Activated T-cell treated with anti-CD3 and anti-CD28 coated beads for 4 hours (primary cell): Measurements from ENCODE around the gene LARGE1.

Experiments
- DNase-seq: peaks from one replicate; pipeline ENCODE4 v3.0.0-alpha.2; 2020

Gene LARGE1

GRCh38 chr22:33851821-33852384, 68.4 kb downstream of the LARGE1 start:
- DNase-seq: no peak

- DNase-seq: no peak
Measured at GRCh38 chr22:33851240-33851639, 69.0 kb downstream of the LARGE1 start.

- DNase-seq: no peak
Measured at GRCh38 chr22:33850724-33851123, 69.6 kb downstream of the LARGE1 start.

GRCh38 chr22:33850193-33850592, 70.1 kb downstream of the LARGE1 start:
- DNase-seq: no peak

DNA sequence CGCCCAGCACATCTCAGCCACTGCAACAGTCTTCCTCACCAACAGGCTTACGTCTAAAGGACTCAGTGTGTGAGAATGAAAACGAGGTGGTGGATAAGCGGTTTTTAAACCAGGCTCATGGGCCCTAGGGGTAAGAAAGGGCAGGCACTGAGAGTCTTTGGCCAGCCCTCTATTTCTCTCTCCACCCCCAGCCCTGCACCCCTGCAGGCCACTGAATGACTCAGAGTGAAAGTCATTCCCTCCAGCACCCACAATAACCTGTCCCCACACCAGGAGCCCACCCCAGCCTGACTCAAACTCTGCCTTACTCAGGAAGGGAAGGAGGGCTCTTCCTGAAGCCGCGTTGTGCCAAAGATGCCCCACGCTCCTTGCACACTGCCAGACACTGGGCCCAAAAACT, 72.0 kb downstream of the LARGE1 start:
- no peak for DNase-seq

DNA sequence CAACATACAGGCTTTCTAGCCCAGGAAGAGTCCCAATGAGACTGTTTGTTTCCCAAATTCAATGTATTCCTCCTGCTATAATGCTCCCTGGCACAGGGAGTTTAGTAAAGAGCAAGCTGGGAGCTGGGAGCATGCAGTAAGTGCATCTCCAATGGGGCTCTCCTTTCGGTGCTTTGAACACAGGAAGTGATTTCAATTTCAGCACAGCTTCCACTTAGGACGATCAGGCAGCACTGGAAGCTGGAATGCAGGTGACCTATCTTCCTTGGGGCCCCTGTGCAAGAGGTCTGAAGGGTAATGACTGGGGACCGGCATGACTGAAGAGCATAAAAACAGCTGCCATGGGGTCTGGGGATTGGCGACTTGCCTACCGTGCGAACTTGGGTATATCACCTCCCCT, 76.0 kb downstream of the LARGE1 start:
- no peak for DNase-seq

GRCh38 chr22:33842421-33843094, 77.7 kb downstream of the LARGE1 start:
- no peak for DNase-seq

GRCh38 chr22:33842006-33842354, 78.3 kb downstream of the LARGE1 start:
- DNase-seq: no peak

DNA sequence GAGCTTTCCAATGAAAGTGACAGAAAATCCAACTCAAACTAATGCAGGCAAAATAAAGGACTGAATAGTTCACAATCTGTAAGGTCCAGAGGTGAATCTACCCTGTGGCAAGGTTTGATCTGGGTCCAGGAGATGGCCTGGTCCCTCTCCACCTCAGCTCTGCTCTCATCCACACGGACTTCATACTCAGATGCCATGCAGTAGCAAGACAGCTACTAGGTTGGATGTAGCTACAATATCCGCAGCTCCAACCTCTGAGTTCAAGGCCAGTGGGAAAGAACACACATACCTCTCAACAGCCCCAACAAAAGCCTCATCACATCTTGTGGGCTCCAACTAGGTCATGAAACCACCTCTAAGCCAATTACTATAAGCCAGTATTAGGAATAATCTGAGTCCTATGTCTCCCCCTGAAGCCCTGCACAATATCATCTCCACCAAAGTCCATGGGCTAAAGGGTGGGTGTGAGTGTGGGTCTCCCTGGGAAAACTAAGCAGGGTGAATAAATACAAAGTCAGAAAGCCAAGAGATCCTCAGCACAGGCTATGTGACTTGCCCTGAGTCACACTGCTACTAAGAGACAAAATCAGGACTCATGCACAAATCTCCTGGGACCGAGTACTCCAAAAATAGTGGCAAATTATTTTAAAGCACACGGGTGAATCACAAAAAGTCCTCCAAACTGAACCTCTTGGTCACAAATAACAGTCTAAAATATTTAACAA, 78.8 kb downstream of the LARGE1 start:
- DNase-seq: no peak

- DNase-seq: no peak
Measured at GRCh38 chr22:33838644-33839043, 81.6 kb downstream of the LARGE1 start.

DNA sequence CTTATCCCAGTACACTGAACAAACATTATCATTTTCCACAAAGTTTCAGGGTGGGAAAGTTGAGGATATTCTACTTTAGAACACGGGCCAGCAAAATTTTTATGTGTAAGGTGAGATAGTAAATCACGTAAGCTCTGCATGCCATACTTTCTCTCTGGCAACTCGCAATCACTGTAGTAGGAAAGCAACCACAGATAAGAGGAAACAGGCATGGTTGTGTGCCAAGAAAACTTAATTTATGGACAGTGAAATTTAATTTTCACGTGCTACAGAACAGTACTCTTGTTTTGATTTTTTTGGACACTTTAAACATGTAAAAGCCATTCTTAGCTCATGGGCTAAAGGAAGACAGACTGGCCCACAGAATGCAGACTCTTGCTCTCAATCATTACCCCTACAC, 82.5 kb downstream of the LARGE1 start:
- DNase-seq: no peak

- DNase-seq: no peak
Measured at GRCh38 chr22:33835265-33835664, 85.0 kb downstream of the LARGE1 start.

DNA sequence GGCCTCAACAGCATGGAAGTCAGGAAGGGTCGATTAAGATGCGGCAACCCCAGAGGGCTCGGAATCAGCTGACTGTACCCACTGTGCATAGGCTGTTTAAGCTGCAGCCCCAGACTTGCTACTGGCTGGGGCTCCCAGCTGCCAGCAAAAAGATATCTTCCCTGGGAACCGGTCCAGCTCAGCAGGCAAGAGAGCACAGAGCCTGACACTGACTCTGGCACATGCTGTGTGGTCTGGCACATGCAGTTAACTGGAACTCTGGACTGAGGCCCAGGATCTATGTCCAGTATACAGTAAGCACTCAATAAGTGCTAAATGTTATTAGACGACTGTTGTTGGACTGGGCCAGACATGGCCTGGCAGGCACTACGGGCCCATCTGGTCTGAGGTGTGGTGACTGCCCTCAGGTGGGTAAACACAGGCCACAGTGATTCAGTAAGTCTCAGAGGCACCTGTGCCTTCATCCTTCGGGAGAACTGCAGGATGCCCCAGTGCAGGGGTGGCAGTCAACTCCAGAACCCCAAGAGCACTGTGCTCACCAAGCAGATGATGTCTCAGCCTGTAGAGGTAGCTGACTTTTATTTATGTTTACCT, 87.6 kb downstream of the LARGE1 start:
- DNase-seq: no peak

DNA sequence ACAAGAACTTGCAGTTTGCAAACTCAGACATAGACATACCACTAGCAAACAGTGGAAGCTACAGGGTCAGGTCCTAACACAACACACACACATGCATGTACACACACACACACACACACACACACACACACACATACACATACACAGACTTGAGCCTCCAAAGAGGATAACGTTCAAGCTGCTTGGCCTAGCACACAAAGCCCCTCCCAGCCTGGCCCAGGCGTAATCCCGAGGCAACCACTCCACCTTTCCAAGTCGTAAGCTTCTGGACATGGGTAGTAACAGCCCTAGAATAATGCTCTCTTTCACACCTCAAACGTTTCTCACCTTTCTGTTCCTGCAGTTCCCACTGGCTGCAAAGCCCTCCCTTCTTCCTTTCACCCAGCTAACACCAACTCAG, 88.6 kb downstream of the LARGE1 start:
- no peak for DNase-seq

- DNase-seq: no peak
Measured at GRCh38 chr22:33831207-33831606, 89.1 kb downstream of the LARGE1 start.

DNA sequence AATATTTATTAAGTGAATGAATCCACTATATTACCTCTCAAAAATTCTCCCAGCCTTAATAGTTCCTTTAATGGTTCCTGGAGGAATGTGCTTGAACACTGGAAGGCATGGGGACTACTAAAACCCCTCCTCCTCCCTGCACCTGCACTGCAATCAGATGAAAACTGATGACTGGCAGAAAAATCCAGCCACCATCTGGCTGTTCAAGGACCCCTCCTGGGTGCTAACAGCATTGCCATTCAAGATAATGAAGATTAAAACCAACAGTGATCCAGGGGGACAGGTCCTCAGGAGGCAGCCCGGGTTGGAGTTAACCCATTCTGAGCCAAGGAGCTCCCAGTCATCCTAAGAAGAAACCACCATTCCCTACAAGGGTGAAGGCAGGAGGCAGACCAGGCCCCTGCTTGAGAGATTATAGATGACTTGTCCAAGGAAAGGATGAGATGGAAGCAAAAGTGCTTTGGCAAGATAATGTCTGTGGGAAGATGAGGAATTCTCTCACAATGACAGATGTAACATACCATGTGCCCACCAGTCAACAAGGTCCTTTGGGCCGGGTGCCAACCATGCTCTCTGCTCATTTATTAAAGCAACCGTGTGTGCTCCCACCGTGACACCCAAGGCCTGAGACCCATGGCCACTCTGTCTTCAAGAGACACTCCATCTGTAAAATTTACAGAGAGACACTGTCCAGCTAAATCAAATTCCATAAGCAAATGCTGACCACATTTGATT, 90.6 kb downstream of the LARGE1 start:
- no peak for DNase-seq

DNA sequence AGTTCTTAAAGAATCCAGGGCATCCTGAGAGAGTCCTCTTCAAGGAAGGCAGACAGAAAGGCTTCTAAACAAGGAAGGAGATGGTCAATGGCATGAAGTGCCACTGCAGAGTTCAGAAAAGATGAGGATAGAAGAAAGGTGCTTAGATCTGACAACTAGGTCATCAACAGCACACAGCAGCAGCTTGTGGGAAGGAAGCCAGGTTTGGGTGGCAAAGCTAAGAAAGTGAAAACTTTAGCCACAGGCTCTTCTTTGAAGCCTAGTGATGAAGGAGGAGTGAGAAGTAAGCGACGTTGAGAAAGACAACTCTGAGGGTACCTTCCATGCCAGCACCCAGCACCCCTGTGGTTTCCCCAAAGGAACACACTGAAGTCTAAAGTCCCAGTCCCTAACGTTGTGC, 92.0 kb downstream of the LARGE1 start:
- DNase-seq: no peak

GRCh38 chr22:33825761-33826160, 94.5 kb downstream of the LARGE1 start:
- DNase-seq: no peak

GRCh38 chr22:33823552-33823951, 96.7 kb downstream of the LARGE1 start:
- DNase-seq: no peak

DNA sequence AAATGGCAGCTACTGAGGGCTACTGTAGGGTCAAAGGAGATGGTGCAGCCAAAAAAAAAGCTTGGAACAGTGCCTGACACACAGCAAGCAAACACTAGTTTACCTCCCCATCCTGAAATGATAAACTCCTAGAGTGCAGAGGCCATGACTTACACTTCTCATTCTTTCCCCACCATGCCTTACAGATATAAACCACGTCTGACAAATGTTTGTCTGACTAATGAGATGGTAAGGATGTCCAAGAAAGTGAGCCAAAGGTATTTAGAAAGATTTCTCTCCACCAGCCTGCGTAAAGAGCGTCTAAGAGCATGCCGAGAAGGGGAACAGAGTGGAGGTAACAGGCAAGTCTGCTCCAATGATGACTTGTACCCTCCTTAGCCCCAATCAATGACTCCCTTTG, 99.0 kb downstream of the LARGE1 start:
- no peak for DNase-seq

GRCh38 chr22:33819743-33820142, 100.5 kb downstream of the LARGE1 start:
- DNase-seq: no peak

DNA sequence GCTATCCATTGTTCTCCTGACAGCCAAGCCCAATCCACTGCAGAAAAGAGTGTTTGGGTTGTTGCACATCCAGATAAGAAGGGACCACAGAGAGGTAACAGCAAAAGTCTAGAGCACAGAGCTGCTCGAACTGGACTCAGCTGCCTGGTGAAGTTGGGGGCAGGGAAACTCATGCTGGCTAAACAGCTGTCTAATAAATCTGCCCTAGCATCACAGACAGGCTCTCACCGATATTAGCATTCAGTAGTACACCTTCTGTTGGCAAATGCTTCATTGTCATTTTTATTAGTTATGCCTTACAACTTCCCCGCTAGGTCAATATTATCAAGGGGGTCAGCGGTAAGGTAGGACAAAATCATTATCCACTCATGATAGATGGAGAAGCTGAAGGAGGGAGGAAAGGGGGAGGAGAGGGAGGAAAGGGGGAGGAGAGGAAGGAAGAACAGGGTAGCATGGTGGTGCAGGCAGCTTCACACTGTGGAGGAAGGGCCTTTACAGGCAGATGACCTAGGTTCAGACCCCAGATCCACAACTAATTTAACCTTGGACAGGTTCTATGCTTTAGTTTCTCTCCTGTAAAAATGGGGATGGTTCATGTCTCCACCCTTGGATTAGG, 102.7 kb downstream of the LARGE1 start:
- DNase-seq: no peak

DNA sequence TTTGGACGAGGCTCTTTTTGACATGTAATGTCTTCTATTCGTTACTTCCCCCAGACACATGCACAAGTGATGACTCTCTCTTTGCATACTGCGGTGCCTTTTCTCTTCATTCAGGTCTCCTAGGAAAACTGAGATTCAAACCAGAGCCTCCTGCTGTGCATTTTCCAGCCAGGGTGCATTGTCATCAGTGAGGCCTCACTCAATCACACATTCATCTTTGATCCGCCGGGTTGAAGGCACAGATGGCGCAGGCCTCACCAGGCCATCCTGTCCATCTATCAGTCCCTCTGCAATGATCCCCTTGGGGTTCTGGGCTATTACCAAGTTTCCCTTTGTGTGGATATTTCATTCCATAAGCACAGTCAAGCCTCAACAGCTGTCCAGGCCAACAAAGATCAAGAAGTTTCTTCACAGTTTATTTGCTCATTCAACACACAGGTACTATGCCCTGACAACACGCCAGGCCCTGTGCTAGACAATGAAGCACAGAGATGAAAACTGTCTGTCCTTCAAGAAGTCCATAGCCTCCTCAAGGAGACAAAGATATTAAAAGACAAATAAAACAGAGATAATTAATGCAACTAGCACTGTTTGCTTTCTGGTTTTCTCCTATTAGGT, 107.8 kb downstream of the LARGE1 start:
- DNase-seq: no peak
